GM19468 (cell line): ENCODE results near the gene PRR14L.
"Not testable (repeated sequence)": the region's sequence is repeated elsewhere in the genome, so short reads cannot be mapped to it uniquely, and the experiment has no call there.

Experiments used
- ATAC-seq: cut with Tn5 transposase; IDR thresholded peaks from one replicate; pipeline ENCODE4 v1.9.1; 2021; ENCODE audit warnings: mild to moderate bottlenecking, moderate library complexity, moderate number of reproducible peaks; ENCODE audit not compliant: unreplicated experiment; ENCODE audit errors: extremely low read depth

The PRR14L gene

GRCh38 chr22:31742115-31742514, 7.8 kb downstream of the PRR14L start:
- ATAC-seq, result no peak

GRCh38 chr22:31740314-31740713, 9.6 kb downstream of the PRR14L start:
- not testable (repeated sequence) for ATAC-seq

- no peak for ATAC-seq
Observed at GRCh38 chr22:31739795-31740201, 10.1 kb downstream of the PRR14L start.

GRCh38 chr22:31738566-31738965, 11.4 kb downstream of the PRR14L start:
- ATAC-seq, result no peak

- ATAC-seq, result no peak
Observed at GRCh38 chr22:31737932-31738331, 12.0 kb downstream of the PRR14L start.

- no peak for ATAC-seq
Observed at GRCh38 chr22:31736458-31736857, 13.5 kb downstream of the PRR14L start.

- ATAC-seq, result no peak
Observed at GRCh38 chr22:31734512-31734911, 15.4 kb downstream of the PRR14L start.

- ATAC-seq, result no peak
Observed at GRCh38 chr22:31733580-31734079, 16.3 kb downstream of the PRR14L start.

- ATAC-seq, result no peak
Observed at GRCh38 chr22:31732089-31732829, 17.7 kb downstream of the PRR14L start.

GRCh38 chr22:31730344-31730711, 19.6 kb downstream of the PRR14L start:
- ATAC-seq, result no peak

GRCh38 chr22:31728857-31729256, 21.1 kb downstream of the PRR14L start:
- no peak for ATAC-seq

GRCh38 chr22:31726692-31727091, 23.2 kb downstream of the PRR14L start:
- ATAC-seq, result no peak

- ATAC-seq, result no peak
Observed at GRCh38 chr22:31723723-31724122, 26.2 kb downstream of the PRR14L start.

GRCh38 chr22:31719850-31720471, 30.0 kb downstream of the PRR14L start:
- ATAC-seq, result no peak

GRCh38 chr22:31715147-31715778, 34.7 kb downstream of the PRR14L start:
- no peak for ATAC-seq

GRCh38 chr22:31711226-31711625, 38.7 kb downstream of the PRR14L start:
- not testable (repeated sequence) for ATAC-seq

- no peak for ATAC-seq
Observed at GRCh38 chr22:31707519-31707918, 42.4 kb downstream of the PRR14L start.

- ATAC-seq, result no peak
Observed at GRCh38 chr22:31695423-31695822, 54.5 kb downstream of the PRR14L start.

- ATAC-seq, result not testable (repeated sequence)
Observed at GRCh38 chr22:31694046-31694445, 55.9 kb downstream of the PRR14L start.

- no peak for ATAC-seq
Observed at GRCh38 chr22:31692186-31692886, 57.6 kb downstream of the PRR14L start.

GRCh38 chr22:31691408-31691807, 58.5 kb downstream of the PRR14L start:
- ATAC-seq, result no peak
